Neural crest cell (in vitro differentiated cells): ENCODE data around the gene TAF6. TPM values are rescaled to one million over a fixed set of nuclear protein-coding genes. Genes with fewer than 3 reads are reported as not detected.

Experiments used
- DNase-seq: peaks from one replicate; pipeline ENCODE4 v3.0.0; 2021; ENCODE audit warnings: low read depth, mixed read lengths, low spot score
- H3K27ac Mint-ChIP-seq: one replicate; pipeline ENCODE4 v1.8.0; 2021; ENCODE audit warnings: mild to moderate bottlenecking, mixed read lengths; ENCODE audit not compliant: unreplicated experiment
- H3K27me3 Mint-ChIP-seq: 2 replicates; pipeline ENCODE4 v1.8.0; 2021; ENCODE audit warnings: low read depth, mild to moderate bottlenecking, mixed read lengths
- H3K36me3 Mint-ChIP-seq: 2 replicates; pipeline ENCODE4 v1.8.0; 2021; ENCODE audit warnings: low read depth, mild to moderate bottlenecking, mixed read lengths
- H3K4me1 Mint-ChIP-seq: 2 replicates; pipeline ENCODE4 v1.8.0; 2021; ENCODE audit warnings: mixed read lengths
- H3K4me3 Mint-ChIP-seq: one replicate; pipeline ENCODE4 v1.8.0; 2021; ENCODE audit warnings: mild to moderate bottlenecking, mixed read lengths
- H3K9me3 Mint-ChIP-seq: 2 replicates; pipeline ENCODE4 v1.8.0; 2021; ENCODE audit warnings: mixed read lengths
- CTCF ChIP-seq: fragments of 200-600 bp; sonication (generic); conservative IDR thresholded peaks from 2 replicates; pipeline ENCODE4 v1.5.0; 2021; ENCODE audit warnings: antibody characterized with exemption, mild to moderate bottlenecking
- total RNA-seq: library from RNA; stranded (reverse); gene quantifications from 2 replicates; pipeline ENCODE4 v1.2.1, GENCODE V29; 2021

Gene TAF6
- total RNA-seq, 1 donor from 2014 or later, result 88.9 TPM

- peaks cover 32% of the 10 kb centered on the region for H3K36me3 Mint-ChIP-seq
Observed at GRCh38 chr7:100088621-100089457, 30.3 kb downstream of the TAF6 start, which contains the start of gene COPS6. Gene COPS6, plus strand, starts transcription at chr7:100088969. Its CDS starts 22 bp downstream, at chr7:100088991.

GRCh38 chr7:100088095-100088620 lies 31.0 kb downstream of the TAF6 start:
- Mint-ChIP-seq H3K4me3 (peak overlapping the region; percentile 99), H3K27me3 (peaks cover 56% of the 10 kb centered on the region), H3K9me3 (no peaks in the 10 kb centered on the region), H3K27ac (peak overlapping the region; percentile 75), H3K4me1 (peaks cover 45% of the 10 kb centered on the region), H3K36me3 (peaks cover 25% of the 10 kb centered on the region)
- no peak for TF ChIP-seq CTCF
- DNase-seq, result no peak

More at GRCh38 chr7:100088621-100089457, 30.3 kb downstream of the TAF6 start, which contains the start of gene COPS6:
- Mint-ChIP-seq H3K4me1 (peaks cover 52% of the 10 kb centered on the region), H3K27ac (peak within 1 kb of the TSS; percentile 81), H3K27me3 (peaks cover 60% of the 10 kb centered on the region), H3K9me3 (no peaks in the 10 kb centered on the region), H3K4me3 (peak within 1 kb of the TSS; percentile 99)
- peak; percentile 80 for DNase-seq
- no peak for TF ChIP-seq CTCF

GRCh38 chr7:100087055-100087750 lies 32.0 kb downstream of the TAF6 start:
- Mint-ChIP-seq H3K4me1 (peaks cover 43% of the 10 kb centered on the region), H3K4me3 (peak overlapping the region; percentile 99), H3K27me3 (peaks cover 52% of the 10 kb centered on the region), H3K27ac (no peak overlapping the region), H3K36me3 (peaks cover 16% of the 10 kb centered on the region), H3K9me3 (no peaks in the 10 kb centered on the region)
- no peak for DNase-seq
- TF ChIP-seq CTCF, result no peak

GRCh38 chr7:100085515-100085914 lies 33.6 kb downstream of the TAF6 start:
- Mint-ChIP-seq H3K9me3 (no peaks in the 10 kb centered on the region), H3K4me3 (peak overlapping the region; percentile 64), H3K27me3 (peaks cover 39% of the 10 kb centered on the region), H3K4me1 (peaks cover 42% of the 10 kb centered on the region), H3K36me3 (peaks cover 3% of the 10 kb centered on the region), H3K27ac (no peak overlapping the region)
- TF ChIP-seq CTCF, result no peak
- no peak for DNase-seq

GRCh38 chr7:100082978-100083377 lies 36.2 kb downstream of the TAF6 start:
- Mint-ChIP-seq H3K36me3 (peaks cover 16% of the 10 kb centered on the region), H3K9me3 (no peaks in the 10 kb centered on the region), H3K27me3 (peaks cover 33% of the 10 kb centered on the region), H3K4me3 (peak overlapping the region; percentile 97), H3K4me1 (peaks cover 44% of the 10 kb centered on the region), H3K27ac (no peak overlapping the region)
- no peak for DNase-seq
- no peak for TF ChIP-seq CTCF
